IMR-90 (cell line): ENCODE data around the gene OPCML. TPM values are rescaled to one million over a fixed set of nuclear protein-coding genes. Genes with fewer than 3 reads are reported as not detected.

Source experiments
- ATAC-seq: fragments of 200-7000 bp; cut with Tn5 transposase; 2 replicates; pipeline ENCODE4 v1.9.1; 2020; ENCODE audit warnings: low read depth, mild to moderate bottlenecking, moderate library complexity
- BruUV-seq: library from RNA; stranded (reverse); fragments of 400-500 nt; replicated peaks from 2 replicates; lab custom pipeline; 2021; lab: Mats Ljungman, UMichigan
- CTCF ChIA-PET: fragments of 300-600 bp; formaldehyde crosslinking; extraction: SDS; loops from one replicate; lab custom pipeline; 2021; ENCODE audit warnings: antibody characterized with exemption; lab: Yijun Ruan, JAX
- POLR2A ChIA-PET: fragments of 300-600 bp; sonication (Branson Sonifier 250); formaldehyde crosslinking; loops from one replicate; lab custom pipeline; 2022; ENCODE audit warnings: antibody characterized with exemption; ENCODE audit not compliant: unreplicated experiment; lab: Charles Lee
- DNase-seq: peaks from one replicate; pipeline ENCODE4 v3.0.0; 2013
- H2AFZ ChIP-seq: replicated peaks from 2 replicates; pipeline ENCODE3; 2013; ENCODE audit warnings: low read length, mild to moderate bottlenecking; ENCODE audit not compliant: poor library complexity
- H2AK5ac ChIP-seq: 2 replicates; pipeline ENCODE4 v1.6.1; 2013; ENCODE audit warnings: low read depth, low read length, inconsistent platforms
- H2AK9ac ChIP-seq: replicated peaks from 2 replicates; pipeline ENCODE3; 2013; ENCODE audit warnings: mild to moderate bottlenecking, low read depth, low read length, moderate library complexity; ENCODE audit not compliant: poor library complexity
- H2BK120ac ChIP-seq: 2 replicates; pipeline ENCODE4 v1.6.1; 2013; ENCODE audit warnings: low read depth, low read length, inconsistent platforms
- H2BK15ac ChIP-seq: 3 replicates; pipeline ENCODE4 v1.6.1; 2013; ENCODE audit warnings: low read depth, low read length, inconsistent platforms
- H2BK20ac ChIP-seq: 2 replicates; pipeline ENCODE4 v1.6.1; 2013; ENCODE audit warnings: low read depth, mild to moderate bottlenecking, inconsistent platforms, low read length, moderate library complexity
- H2BK5ac ChIP-seq: 2 replicates; pipeline ENCODE4 v1.6.1; 2013; ENCODE audit warnings: mild to moderate bottlenecking, low read depth, low read length, inconsistent platforms; ENCODE audit not compliant: poor library complexity, severe bottlenecking
- H3K14ac ChIP-seq: replicated peaks from 2 replicates; pipeline ENCODE4 v1.6.1; 2013; ENCODE audit warnings: low read depth, low read length, inconsistent platforms
- H3K18ac ChIP-seq: 2 replicates; pipeline ENCODE4 v1.6.1; 2013; ENCODE audit warnings: low read depth, low read length, control low read depth
- H3K23ac ChIP-seq: 2 replicates; pipeline ENCODE4 v1.6.1; 2013; ENCODE audit warnings: low read depth, low read length, inconsistent platforms
- H3K27ac ChIP-seq: 2 replicates; pipeline ENCODE4 v1.5.1; 2013; ENCODE audit warnings: mild to moderate bottlenecking, control low read depth, low read length; ENCODE audit not compliant: insufficient read depth
- H3K27me3 ChIP-seq: 2 replicates; pipeline ENCODE4 v1.6.1; 2013; ENCODE audit warnings: low read length; ENCODE audit not compliant: control insufficient read depth, insufficient read depth
- H3K36me3 ChIP-seq: 2 replicates; pipeline ENCODE4 v1.6.1; 2013; ENCODE audit warnings: low read length, mixed read lengths; ENCODE audit not compliant: control insufficient read depth, insufficient read depth
- H3K4ac ChIP-seq: 2 replicates; pipeline ENCODE4 v1.6.1; 2013; ENCODE audit warnings: low read depth, low read length, inconsistent platforms
- H3K4me1 ChIP-seq: 2 replicates; pipeline ENCODE4 v1.6.1; 2013; ENCODE audit warnings: low read length, mixed read lengths; ENCODE audit not compliant: control insufficient read depth, insufficient read depth
- H3K4me2 ChIP-seq: 2 replicates; pipeline ENCODE4 v1.6.1; 2013; ENCODE audit warnings: low read depth, mild to moderate bottlenecking, control low read depth, low read length, moderate library complexity
- H3K4me3 ChIP-seq: 2 replicates; pipeline ENCODE4 v1.5.1; 2013; ENCODE audit warnings: low read depth, mild to moderate bottlenecking, control low read depth, low read length, moderate library complexity; ENCODE audit not compliant: insufficient read depth
- H3K56ac ChIP-seq: 2 replicates; pipeline ENCODE4 v1.6.1; 2013; ENCODE audit warnings: low read length, inconsistent platforms; ENCODE audit not compliant: insufficient read depth; ENCODE audit errors: extremely low read depth
- H3K79me1 ChIP-seq, 2 experiments: 2 replicates each; pipeline ENCODE4 v1.6.1; 2013; ENCODE audit warnings: low read length in 2 of 2, inconsistent platforms in 1 of 2, low read depth in 1 of 2
- H3K9ac ChIP-seq: 2 replicates; pipeline ENCODE4 v1.6.1; 2013; ENCODE audit warnings: low read depth, low read length, control low read depth
- H3K9me1 ChIP-seq: 2 replicates; pipeline ENCODE4 v1.6.1; 2013; ENCODE audit warnings: low read length, inconsistent platforms; ENCODE audit not compliant: insufficient read depth
- H3K9me3 ChIP-seq: 2 replicates; pipeline ENCODE4 v1.6.1; 2013; ENCODE audit warnings: low read length; ENCODE audit not compliant: control insufficient read depth, insufficient read depth
- H4K20me1 ChIP-seq: 2 replicates; pipeline ENCODE4 v1.6.1; 2013; ENCODE audit warnings: low read length, inconsistent platforms; ENCODE audit not compliant: insufficient read depth
- H4K5ac ChIP-seq: 2 replicates; pipeline ENCODE4 v1.6.1; 2013; ENCODE audit warnings: mild to moderate bottlenecking, low read depth, low read length, control low read depth
- H4K8ac ChIP-seq, 2 experiments: 2 replicates each; pipeline ENCODE4 v1.6.1; 2013; ENCODE audit warnings: low read depth in 2 of 2, low read length in 2 of 2, control low read depth in 1 of 2, inconsistent platforms in 1 of 2
- H4K91ac ChIP-seq: 2 replicates; pipeline ENCODE4 v1.6.1; 2013; ENCODE audit warnings: low read depth, low read length, inconsistent platforms; ENCODE audit not compliant: insufficient read depth
- NFE2L2 ChIP-seq: fragments of 150-350 bp; IDR thresholded peaks from 2 replicates; pipeline ENCODE4 v1.6.1; 2016; ENCODE audit warnings: low read depth, mild to moderate bottlenecking, low read length
- POLR2A ChIP-seq: IDR thresholded peaks from 2 replicates; pipeline ENCODE4 v1.6.1; 2012; ENCODE audit warnings: mild to moderate bottlenecking, low read depth, low read length
- SMC3 ChIP-seq: fragments of 150-350 bp; IDR thresholded peaks from 2 replicates; pipeline ENCODE4 v1.6.1; 2016; ENCODE audit warnings: low read depth, mild to moderate bottlenecking, antibody characterized with exemption, low read length, moderate library complexity
- WGBS, 2 experiments: methylation state at CpG; one replicate each; pipeline versions ENCODE4 v1.1.5 to v1.1.7; 2013; ENCODE audit warnings: missing lambda C conversion rate in 2 of 2; ENCODE audit not compliant: insufficient read length in 1 of 2; ENCODE audit errors: extremely low coverage in 2 of 2; 5-methylcytosine and 5-hydroxymethylcytosine counted together
- dilution Hi-C: fragments of 300-500 bp; cut with HindIII; formaldehyde crosslinking; loops from one replicate; pipeline ENCODE4 v1.14.3; 2018; ENCODE audit warnings: low sequenced_read_pairs; ENCODE audit not compliant: unreplicated experiment
- in situ Hi-C: fragments of 300-500 bp; cut with MboI; formaldehyde crosslinking; loops from 3 replicates; pipeline ENCODE4 v1.14.3; 2019; ENCODE audit warnings: low sequenced_read_pairs, inconsistent platforms, mixed read lengths
- intact Hi-C: fragments of 100-400 bp; cut with micrococcal nuclease; formaldehyde crosslinking; loops from 2 replicates; pipeline ENCODE4 v1.10.0; 2022
- polyA plus RNA-seq, 3 experiments: library from polyadenylated mRNA; depleted of rRNA; stranded (reverse); fragments of >200 nt; gene quantifications; 2 replicates each; pipeline ENCODE4 v1.2.3, GENCODE V29; 2012; ENCODE audit warnings: low replicate concordance in 1 of 3
- total RNA-seq: library from RNA; depleted of rRNA; stranded (reverse); fragments of >200 nt; gene quantifications from 2 replicates; pipeline ENCODE4 v1.2.3, GENCODE V29; 2012
- TF ChIP-seq, protein P1 (sequence below): fragments of 150-350 bp; IDR thresholded peaks from 2 replicates; pipeline ENCODE4 v1.6.1; 2016; ENCODE audit warnings: low read depth, mild to moderate bottlenecking, low read length, moderate library complexity, borderline replicate concordance
- TF ChIP-seq, protein P2 (sequence below): fragments of 150-350 bp; IDR thresholded peaks from 2 replicates; pipeline ENCODE4 v1.6.1; 2017; ENCODE audit warnings: mild to moderate bottlenecking, antibody characterized with exemption, low read length, low read depth

OPCML gene
- total and polyA plus RNA-seq, 2 of the 4 experiments (the other 2 are of a cell fraction), result under 0.01 to 2.6 TPM

DNA sequence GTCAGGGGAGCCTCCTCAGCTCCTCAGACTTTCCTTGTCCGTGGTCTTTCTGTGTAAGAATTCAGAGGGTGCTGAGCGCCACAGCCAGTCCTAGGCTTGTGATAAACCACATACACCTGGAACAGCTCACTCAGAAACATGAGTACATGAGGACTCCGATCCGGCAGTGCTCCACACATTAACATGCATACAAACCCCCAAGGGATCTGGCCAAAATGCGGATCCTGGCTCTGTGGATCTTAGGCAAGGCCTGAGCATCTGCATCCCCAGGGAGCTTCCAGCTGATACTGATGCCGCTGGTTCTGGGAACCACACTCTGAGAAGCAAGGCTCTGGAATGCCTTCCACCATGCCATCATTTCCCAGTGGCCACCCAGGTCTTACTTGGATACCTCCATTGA lies 20.6 kb upstream of the OPCML start:
- Histone ChIP-seq H2AK9ac (no peak overlapping the region), H3K56ac (no peak overlapping the region), H3K9me1 (no peaks in the 10 kb centered on the region), H2AK5ac (no peak overlapping the region), H2AFZ (no peak overlapping the region), H3K4me3 (no peak overlapping the region), H2BK120ac (no peak overlapping the region), H3K23ac (no peak overlapping the region), H4K5ac (no peak overlapping the region), H2BK20ac (no peak overlapping the region), H4K8ac (no peak overlapping the region), H3K36me3 (no peaks in the 10 kb centered on the region), H3K27me3 (no peaks in the 10 kb centered on the region), H3K79me1 (no peaks in the 10 kb centered on the region), H4K20me1 (no peaks in the 10 kb centered on the region), H3K4me2 (no peak overlapping the region), H3K18ac (no peak overlapping the region), H3K9ac (no peak overlapping the region), H2BK15ac (no peak overlapping the region), H4K91ac (no peak overlapping the region), H3K4me1 (no peaks in the 10 kb centered on the region), H2BK5ac (no peak overlapping the region), H3K27ac (no peak overlapping the region), H3K14ac (no peak overlapping the region), H3K9me3 (peaks cover 50% of the 10 kb centered on the region), H3K4ac (no peak overlapping the region)
- DNase-seq (no peak), ATAC-seq (no peak)
- TF ChIP-seq SMC3 (no peak), NFE2L2 (no peak), POLR2A (no peak)
- TF ChIP-seq, protein P1, sequence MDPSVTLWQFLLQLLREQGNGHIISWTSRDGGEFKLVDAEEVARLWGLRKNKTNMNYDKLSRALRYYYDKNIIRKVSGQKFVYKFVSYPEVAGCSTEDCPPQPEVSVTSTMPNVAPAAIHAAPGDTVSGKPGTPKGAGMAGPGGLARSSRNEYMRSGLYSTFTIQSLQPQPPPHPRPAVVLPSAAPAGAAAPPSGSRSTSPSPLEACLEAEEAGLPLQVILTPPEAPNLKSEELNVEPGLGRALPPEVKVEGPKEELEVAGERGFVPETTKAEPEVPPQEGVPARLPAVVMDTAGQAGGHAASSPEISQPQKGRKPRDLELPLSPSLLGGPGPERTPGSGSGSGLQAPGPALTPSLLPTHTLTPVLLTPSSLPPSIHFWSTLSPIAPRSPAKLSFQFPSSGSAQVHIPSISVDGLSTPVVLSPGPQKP, result no peak
- TF ChIP-seq, protein P2, sequence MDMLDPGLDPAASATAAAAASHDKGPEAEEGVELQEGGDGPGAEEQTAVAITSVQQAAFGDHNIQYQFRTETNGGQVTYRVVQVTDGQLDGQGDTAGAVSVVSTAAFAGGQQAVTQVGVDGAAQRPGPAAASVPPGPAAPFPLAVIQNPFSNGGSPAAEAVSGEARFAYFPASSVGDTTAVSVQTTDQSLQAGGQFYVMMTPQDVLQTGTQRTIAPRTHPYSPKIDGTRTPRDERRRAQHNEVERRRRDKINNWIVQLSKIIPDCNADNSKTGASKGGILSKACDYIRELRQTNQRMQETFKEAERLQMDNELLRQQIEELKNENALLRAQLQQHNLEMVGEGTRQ, result no peak
- dilution Hi-C loops (no loop called here), in situ Hi-C loops (no loop called here), intact Hi-C loops (no loop called here)
- no CpG with 5 or more reads among the region's 6 CpGs for WGBS, 2 experiments
- BruUV-seq, result no TSS peak
- ChIA-PET CTCF (no interaction called here), POLR2A (no interaction called here)
